ENCODE data around the gene ACAD11.

Gene ACAD11

DNA sequence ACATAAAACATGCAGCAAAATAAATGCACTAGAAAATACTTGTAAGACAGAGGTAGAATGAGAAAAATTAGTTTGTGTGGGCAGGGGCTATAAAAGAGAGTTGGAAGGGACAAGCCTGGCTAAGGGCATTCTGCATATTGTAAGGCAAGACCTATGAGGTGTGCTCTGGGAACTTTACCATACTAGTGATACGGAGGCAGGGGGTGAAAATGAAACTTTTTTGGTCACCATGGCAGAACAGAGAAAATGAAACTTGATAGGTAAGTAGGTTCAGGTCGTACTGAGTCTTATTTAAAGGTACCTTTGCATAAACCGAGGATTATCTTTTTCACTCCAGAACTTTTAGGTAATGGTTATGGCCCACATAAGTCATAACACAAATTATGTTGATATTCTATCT lies 137.3 kb downstream of the ACAD11 start:
- no peak for DNase-seq (ENCODE audit: low read depth in 2 of 2)
- TF ChIP-seq, protein P1, sequence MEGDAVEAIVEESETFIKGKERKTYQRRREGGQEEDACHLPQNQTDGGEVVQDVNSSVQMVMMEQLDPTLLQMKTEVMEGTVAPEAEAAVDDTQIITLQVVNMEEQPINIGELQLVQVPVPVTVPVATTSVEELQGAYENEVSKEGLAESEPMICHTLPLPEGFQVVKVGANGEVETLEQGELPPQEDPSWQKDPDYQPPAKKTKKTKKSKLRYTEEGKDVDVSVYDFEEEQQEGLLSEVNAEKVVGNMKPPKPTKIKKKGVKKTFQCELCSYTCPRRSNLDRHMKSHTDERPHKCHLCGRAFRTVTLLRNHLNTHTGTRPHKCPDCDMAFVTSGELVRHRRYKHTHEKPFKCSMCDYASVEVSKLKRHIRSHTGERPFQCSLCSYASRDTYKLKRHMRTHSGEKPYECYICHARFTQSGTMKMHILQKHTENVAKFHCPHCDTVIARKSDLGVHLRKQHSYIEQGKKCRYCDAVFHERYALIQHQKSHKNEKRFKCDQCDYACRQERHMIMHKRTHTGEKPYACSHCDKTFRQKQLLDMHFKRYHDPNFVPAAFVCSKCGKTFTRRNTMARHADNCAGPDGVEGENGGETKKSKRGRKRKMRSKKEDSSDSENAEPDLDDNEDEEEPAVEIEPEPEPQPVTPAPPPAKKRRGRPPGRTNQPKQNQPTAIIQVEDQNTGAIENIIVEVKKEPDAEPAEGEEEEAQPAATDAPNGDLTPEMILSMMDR (IDR thresholded peaks at IDR 0.05; ENCODE audit: low read depth, low read length) = no peak
- H3K4me3 ChIP-seq (replicated peaks in 1 of 2; ENCODE audit: low read depth in 2 of 2, low read length in 2 of 2) = no peak overlapping the region

DNA sequence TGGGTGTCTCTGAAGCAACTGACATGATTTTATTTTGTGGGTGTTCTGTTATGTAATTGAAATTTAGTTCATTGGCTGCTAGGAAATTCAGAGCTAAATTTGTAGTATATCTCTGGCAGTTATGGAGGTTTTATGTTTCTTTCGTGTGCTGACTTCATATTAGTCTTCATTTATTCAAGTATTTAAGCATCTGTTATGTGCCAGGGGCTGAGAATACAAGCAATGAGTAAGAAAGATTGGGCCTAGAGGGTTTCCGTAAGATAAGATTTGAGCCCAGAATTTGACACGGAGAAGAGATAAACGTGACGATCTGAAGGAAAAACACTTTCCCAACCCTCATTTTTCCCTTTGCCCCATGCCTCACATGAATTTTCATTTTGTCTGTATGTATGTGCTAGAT lies 137.7 kb downstream of the ACAD11 start:
- TF ChIP-seq, protein P1 (IDR thresholded peaks at IDR 0.05; ENCODE audit: low read depth, low read length) = no peak
- DNase-seq (ENCODE audit: low read depth in 2 of 2) = peak in 1 of 2 donors; percentile 46

DNA sequence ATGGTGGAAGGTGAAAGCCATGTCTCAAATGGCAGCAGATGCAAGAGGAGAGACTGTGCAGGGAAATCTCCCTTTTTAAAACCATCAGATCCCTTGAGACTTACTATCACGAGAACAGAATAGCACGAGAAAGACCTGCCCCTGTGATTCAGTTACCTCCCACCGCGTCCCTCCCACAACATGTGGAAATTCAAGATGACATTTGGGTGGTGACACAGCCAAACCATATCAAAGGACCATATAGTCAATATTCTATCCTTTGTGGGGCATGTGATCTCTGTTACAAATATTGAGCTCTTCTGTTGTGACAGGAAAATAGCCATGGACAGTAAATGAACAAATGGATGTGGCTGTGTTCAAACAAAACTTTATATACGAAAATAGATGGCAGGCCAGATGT lies 139.7 kb downstream of the ACAD11 start:
- H3K4me3 ChIP-seq (replicated peaks in 1 of 2; ENCODE audit: low read depth in 2 of 2, low read length in 2 of 2) = no peak overlapping the region
- TF ChIP-seq, protein P1 (IDR thresholded peaks at IDR 0.05; ENCODE audit: low read depth, low read length) = no peak
- no peak for DNase-seq (ENCODE audit: low read depth in 2 of 2)

More for the DNA sequence above, 137.7 kb downstream of the ACAD11 start:
- no peak overlapping the region for H3K4me3 ChIP-seq (replicated peaks in 1 of 2; ENCODE audit: low read depth in 2 of 2, low read length in 2 of 2)

DNA sequence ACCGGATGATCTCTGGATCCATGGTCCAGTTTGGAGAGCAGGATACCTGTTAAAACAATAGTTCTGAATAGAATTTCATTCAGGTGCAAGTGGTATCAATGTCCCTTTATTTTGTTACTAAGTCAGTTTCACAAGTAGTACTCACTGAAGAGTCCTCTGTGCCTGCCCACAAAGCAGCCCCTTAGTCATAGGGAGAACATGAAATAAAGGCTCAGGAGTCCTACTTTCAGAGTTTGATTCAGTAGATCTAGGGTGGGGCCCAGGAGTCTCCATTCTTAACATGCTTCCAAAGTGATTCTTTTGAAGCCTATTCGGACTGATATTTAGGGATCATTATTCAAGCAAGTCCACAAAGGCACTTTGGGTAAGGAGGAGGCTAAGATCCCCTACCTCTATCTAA lies 142.3 kb downstream of the ACAD11 start:
- no peak for DNase-seq (ENCODE audit: low read depth in 2 of 2)

DNA sequence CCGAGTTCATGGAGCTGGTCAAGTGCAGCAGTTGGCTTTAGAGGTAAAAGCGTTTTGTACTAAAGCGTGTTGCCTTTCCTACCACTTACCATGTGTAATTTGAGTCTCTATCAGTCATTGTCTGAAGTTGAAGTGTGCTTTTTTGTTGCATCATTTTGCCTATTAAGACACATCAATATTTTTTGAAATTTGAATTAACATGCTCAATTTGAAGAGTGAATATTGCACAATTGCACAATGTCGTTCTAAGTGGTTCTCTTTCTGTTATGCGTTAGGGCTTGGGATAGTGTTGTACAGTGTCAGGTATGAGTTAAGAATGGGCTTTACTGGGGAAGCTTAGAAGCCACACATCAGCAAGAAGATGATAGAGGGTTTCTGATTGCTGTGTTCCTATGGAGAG lies 146.6 kb downstream of the ACAD11 start:
- H3K4me3 ChIP-seq (replicated peaks in 1 of 2; ENCODE audit: low read depth in 2 of 2, low read length in 2 of 2) = no peak overlapping the region
- TF ChIP-seq, protein P1 (IDR thresholded peaks at IDR 0.05; ENCODE audit: low read depth, low read length) = no peak
- DNase-seq (ENCODE audit: low read depth in 2 of 2) = no peak

More for the DNA sequence above, 142.3 kb downstream of the ACAD11 start:
- H3K4me3 ChIP-seq (replicated peaks in 1 of 2; ENCODE audit: low read depth in 2 of 2, low read length in 2 of 2) = no peak overlapping the region
- TF ChIP-seq, protein P1 (IDR thresholded peaks at IDR 0.05; ENCODE audit: low read depth, low read length) = no peak

DNA sequence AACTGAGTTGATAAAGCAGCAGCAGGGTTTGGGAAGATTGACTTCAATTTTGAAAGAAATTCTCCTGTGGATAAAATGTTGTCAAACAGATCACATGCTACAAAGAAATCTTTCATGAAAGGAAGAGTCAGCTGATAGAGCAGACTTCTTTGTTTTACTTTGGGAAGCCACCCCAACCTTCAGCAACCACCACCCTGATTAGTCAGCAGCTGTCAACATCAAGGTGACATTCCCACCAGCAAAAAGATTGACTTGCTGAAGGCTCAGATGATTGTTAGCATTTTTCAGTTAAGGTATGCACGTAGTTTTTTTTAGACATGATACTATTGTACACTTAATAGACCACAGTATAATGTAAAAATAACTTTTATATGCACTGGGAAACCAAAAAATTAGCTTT lies 150.1 kb downstream of the ACAD11 start:
- H3K4me3 ChIP-seq (replicated peaks in 1 of 2; ENCODE audit: low read depth in 2 of 2, low read length in 2 of 2) = no peak overlapping the region
- TF ChIP-seq, protein P1 (IDR thresholded peaks at IDR 0.05; ENCODE audit: low read depth, low read length) = no peak
- no peak for DNase-seq (ENCODE audit: low read depth in 2 of 2)

DNA sequence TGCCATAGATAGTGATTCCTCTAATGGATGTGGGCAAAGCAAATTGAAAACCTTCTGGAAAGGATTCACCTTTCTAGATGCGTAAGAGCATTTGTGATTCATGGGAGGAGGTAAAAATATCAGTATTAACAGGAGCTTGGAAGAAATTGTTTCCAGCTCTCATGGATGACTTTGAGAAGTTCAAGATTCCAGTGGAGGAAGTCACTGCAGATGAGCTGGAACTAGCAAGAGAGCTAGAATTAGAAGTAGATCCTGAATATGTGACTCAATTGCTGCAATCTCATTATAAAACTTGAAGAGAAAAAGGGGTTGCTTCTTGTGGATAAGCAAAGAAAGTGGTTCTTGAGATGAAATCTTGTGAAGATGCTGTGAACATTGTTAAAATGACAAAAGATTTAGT lies 150.5 kb downstream of the ACAD11 start:
- no peak overlapping the region for H3K4me3 ChIP-seq (replicated peaks in 1 of 2; ENCODE audit: low read depth in 2 of 2, low read length in 2 of 2)
- DNase-seq (ENCODE audit: low read depth in 2 of 2) = no peak
- TF ChIP-seq, protein P1 (IDR thresholded peaks at IDR 0.05; ENCODE audit: low read depth, low read length) = no peak
